ENCODE results near the gene INPP5F. TPM values are rescaled to one million over a fixed set of nuclear protein-coding genes. Genes with fewer than 3 reads are reported as not detected.
A peak's percentile ranks its signal among the peaks of the same experiment; 100 is the strongest.

The INPP5F gene
- total and polyA plus RNA-seq, 2 of the 13 experiments (the other 11 are each of a cell fraction or from before 2014, with no cell fraction given), result 12.5 to 15.7 TPM

- TF ChIP-seq AHDC1 (CRISPR knock-in tag; IDR thresholded peaks at IDR 0.05; ENCODE audit: borderline replicate concordance) (no peak), MAZ (IDR thresholded peaks at IDR 0.05; ENCODE audit: borderline replicate concordance, low read depth, low read length) (no peak), MAZ (CRISPR knock-in tag; IDR thresholded peaks at IDR 0.05; ENCODE audit: low read depth) (peak; percentile 49; the same call in 1 of the 2 replicates), ZNF563 (CRISPR knock-in tag; IDR thresholded peaks at IDR 0.05) (0 out of 2 replicates have a peak, but pooled peaks have one; percentile 14), ZNF598 (CRISPR knock-in tag; IDR thresholded peaks at IDR 0.05; ENCODE audit: borderline replicate concordance) (no peak), HNRNPUL1 (IDR thresholded peaks at IDR 0.05; ENCODE audit: low read depth, low read length) (no peak), ZNF235 (CRISPR knock-in tag; IDR thresholded peaks at IDR 0.05; ENCODE audit: borderline replicate concordance) (no peak), KDM1A (CRISPR knock-in tag; IDR thresholded peaks at IDR 0.05) (no peak), PAWR (CRISPR knock-in tag; IDR thresholded peaks at IDR 0.05; ENCODE audit: borderline replicate concordance) (no peak), RBM22 (optimal IDR thresholded peaks at IDR 0.05; ENCODE audit: low read length) (no peak), NFE2 (CRISPR knock-in tag; IDR thresholded peaks at IDR 0.05) (no peak), KDM4B (CRISPR knock-in tag; IDR thresholded peaks at IDR 0.05) (no peak), MEIS1 (CRISPR knock-in tag; IDR thresholded peaks at IDR 0.05; ENCODE audit: borderline replicate concordance) (peak; percentile 19; the same call in 1 of the 2 replicates), ZNF17 (CRISPR knock-in tag; IDR thresholded peaks at IDR 0.05) (no peak), SALL1 (CRISPR knock-in tag; IDR thresholded peaks at IDR 0.05) (peak; percentile 62; the same call in 1 of the 2 replicates), RBFOX2 (IDR thresholded peaks at IDR 0.05; ENCODE audit: low read depth, low read length) (no peak), FOSL2 (CRISPR knock-in tag; IDR thresholded peaks at IDR 0.05) (peak; percentile 29; the same call in 1 of the 2 replicates), ZNF331 (CRISPR knock-in tag; IDR thresholded peaks at IDR 0.05) (no peak), NR2F6 (IDR thresholded peaks at IDR 0.05) (no peak), NR2F6 (CRISPR knock-in tag; IDR thresholded peaks at IDR 0.05) (no peak), ZNF468 (CRISPR knock-in tag; IDR thresholded peaks at IDR 0.05) (no peak), EHMT2 (IDR thresholded peaks at IDR 0.05; ENCODE audit: borderline replicate concordance, low read depth, low read length) (no peak), ZNF3 (CRISPR knock-in tag; IDR thresholded peaks at IDR 0.05) (no peak)
- TF ChIP-seq, protein P1, sequence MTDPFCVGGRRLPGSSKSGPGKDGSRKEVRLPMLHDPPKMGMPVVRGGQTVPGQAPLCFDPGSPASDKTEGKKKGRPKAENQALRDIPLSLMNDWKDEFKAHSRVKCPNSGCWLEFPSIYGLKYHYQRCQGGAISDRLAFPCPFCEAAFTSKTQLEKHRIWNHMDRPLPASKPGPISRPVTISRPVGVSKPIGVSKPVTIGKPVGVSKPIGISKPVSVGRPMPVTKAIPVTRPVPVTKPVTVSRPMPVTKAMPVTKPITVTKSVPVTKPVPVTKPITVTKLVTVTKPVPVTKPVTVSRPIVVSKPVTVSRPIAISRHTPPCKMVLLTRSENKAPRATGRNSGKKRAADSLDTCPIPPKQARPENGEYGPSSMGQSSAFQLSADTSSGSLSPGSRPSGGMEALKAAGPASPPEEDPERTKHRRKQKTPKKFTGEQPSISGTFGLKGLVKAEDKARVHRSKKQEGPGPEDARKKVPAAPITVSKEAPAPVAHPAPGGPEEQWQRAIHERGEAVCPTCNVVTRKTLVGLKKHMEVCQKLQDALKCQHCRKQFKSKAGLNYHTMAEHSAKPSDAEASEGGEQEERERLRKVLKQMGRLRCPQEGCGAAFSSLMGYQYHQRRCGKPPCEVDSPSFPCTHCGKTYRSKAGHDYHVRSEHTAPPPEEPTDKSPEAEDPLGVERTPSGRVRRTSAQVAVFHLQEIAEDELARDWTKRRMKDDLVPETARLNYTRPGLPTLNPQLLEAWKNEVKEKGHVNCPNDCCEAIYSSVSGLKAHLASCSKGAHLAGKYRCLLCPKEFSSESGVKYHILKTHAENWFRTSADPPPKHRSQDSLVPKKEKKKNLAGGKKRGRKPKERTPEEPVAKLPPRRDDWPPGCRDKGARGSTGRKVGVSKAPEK (CRISPR knock-in tag; IDR thresholded peaks at IDR 0.05; ENCODE audit: borderline replicate concordance), result 0 out of 2 replicates have a peak, but pooled peaks have one; percentile 84
Observed at GRCh38 chr10:119686465-119687191, 39.2 kb upstream of the INPP5F start (continued).
